BLaER1 treated with 17β-estradiol and CSF1 and Interleukin-3, amounts not matched to agents 10 nM and 100 nM (cell line): ENCODE data around the gene TNFRSF9.

Source experiments
- H3K27ac ChIP-seq, 11 experiments: shearing (Covaris generic); formaldehyde crosslinking; 2 replicates each; pipeline ENCODE4 v1.8.1; 2022
- H3K27me3 ChIP-seq, 11 experiments: shearing (Covaris generic); formaldehyde crosslinking; 2 replicates each; pipeline ENCODE4 v1.8.1; 2022
- H3K36me3 ChIP-seq, 11 experiments: shearing (Covaris generic); formaldehyde crosslinking; 2 replicates each; pipeline ENCODE4 v1.8.1; 2022
- H3K4me1 ChIP-seq, 10 experiments: shearing (Covaris generic); formaldehyde crosslinking; 2 replicates each; pipeline ENCODE4 v1.8.1; 2022
- H3K4me2 ChIP-seq, 11 experiments: shearing (Covaris generic); formaldehyde crosslinking; 2 replicates each; pipeline ENCODE4 v1.8.1; 2022
- H3K4me3 ChIP-seq, 10 experiments: shearing (Covaris generic); formaldehyde crosslinking; 2 replicates each; pipeline ENCODE4 v1.8.1; 2022
- H3K9ac ChIP-seq, 11 experiments: shearing (Covaris generic); formaldehyde crosslinking; 2 replicates each; pipeline ENCODE4 v1.8.1; 2022
- H3K9me3 ChIP-seq, 11 experiments: shearing (Covaris generic); formaldehyde crosslinking; replicated peaks in 1 of 11; 2 replicates each; pipeline ENCODE4 v1.8.1; 2022
- H4K20me1 ChIP-seq, 11 experiments: shearing (Covaris generic); formaldehyde crosslinking; 2 replicates each; pipeline ENCODE4 v1.8.1; 2022
- Cebpa-rat ChIP-seq, 11 experiments: shearing (Covaris generic); IDR thresholded peaks; 2 replicates each; pipeline ENCODE4 v1.8.1; 2022

Gene TNFRSF9

DNA sequence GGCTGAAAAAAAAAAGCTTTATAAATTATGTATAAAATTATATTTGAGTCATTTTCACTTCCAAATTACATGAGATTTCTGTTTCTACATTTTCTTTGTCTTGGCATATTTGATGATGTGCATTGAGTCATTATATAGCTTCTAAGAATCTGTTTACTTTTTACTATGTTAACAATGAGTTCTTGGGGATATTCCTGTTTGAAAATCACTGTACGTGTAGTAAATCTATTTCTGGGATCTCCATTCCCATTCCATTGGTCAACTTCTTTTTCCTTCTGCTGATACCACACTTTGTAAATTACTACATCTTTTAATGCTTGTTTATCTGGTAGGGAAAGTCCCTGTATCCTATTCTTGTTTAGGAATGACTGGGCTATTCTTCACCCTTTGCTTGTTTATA, 43.6 kb downstream of the TNFRSF9 start:
- Histone ChIP-seq H3K36me3 (no peaks in the 10 kb centered on the region), H4K20me1 (no peaks in the 10 kb centered on the region), H3K4me2 (no peak overlapping the region), H3K27me3 (no peaks in the 10 kb centered on the region), H3K4me1 (peaks cover 14 to 21% (median 18%) of the 10 kb centered on the region in 10 experiments), H3K9me3 (peaks cover 0 to 16% (median 10%) of the 10 kb centered on the region in 11 experiments; a peak in 12 of 22 replicates), H3K27ac (no peak overlapping the region), H3K4me3 (no peak overlapping the region), H3K9ac (no peak overlapping the region)
- no peak for TF ChIP-seq Cebpa-rat (IDR thresholded peaks at IDR 0.05)

DNA sequence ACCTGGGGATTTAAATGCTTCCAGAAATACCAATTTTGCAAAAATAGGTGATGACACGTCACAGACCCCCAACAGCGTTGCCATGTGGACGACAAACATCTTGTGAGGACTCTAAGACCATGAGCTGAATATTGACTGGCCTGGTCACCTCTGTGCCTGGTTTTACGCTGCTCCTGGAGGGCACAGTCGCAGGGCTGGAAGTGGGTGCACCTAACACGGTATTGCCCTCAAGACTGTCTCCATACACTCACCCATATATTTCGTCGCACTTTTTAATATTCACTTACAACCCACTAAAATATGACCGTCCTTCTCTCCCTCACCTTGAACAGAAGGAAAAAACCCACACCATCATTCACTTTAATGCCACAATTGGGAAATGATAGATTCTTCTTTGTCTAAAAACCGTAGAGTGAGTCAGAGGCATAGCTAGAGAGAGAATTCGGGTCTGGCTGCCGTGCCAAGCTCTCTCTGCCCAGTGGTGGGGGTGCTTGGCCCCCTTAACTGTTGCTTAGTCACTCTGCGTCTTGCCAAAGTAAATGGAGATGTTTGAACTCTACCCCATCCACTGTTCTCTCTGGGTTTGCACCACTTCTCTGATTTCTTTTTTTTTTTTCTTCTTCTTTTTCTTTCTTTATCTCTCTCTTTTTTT, 47.0 kb downstream of the TNFRSF9 start:
- no peaks in the 10 kb centered on the region for H3K4me1 ChIP-seq
- H3K4me2 ChIP-seq = no peak overlapping the region
- H3K9me3 ChIP-seq = no peaks in the 10 kb centered on the region
- TF ChIP-seq Cebpa-rat (IDR thresholded peaks at IDR 0.05) = no peak
- H3K27ac ChIP-seq = no peak overlapping the region
- H3K27me3 ChIP-seq = no peaks in the 10 kb centered on the region
- H3K9ac ChIP-seq = no peak overlapping the region
- H4K20me1 ChIP-seq = no peaks in the 10 kb centered on the region
- H3K36me3 ChIP-seq = no peaks in the 10 kb centered on the region
- no peak overlapping the region for H3K4me3 ChIP-seq

DNA sequence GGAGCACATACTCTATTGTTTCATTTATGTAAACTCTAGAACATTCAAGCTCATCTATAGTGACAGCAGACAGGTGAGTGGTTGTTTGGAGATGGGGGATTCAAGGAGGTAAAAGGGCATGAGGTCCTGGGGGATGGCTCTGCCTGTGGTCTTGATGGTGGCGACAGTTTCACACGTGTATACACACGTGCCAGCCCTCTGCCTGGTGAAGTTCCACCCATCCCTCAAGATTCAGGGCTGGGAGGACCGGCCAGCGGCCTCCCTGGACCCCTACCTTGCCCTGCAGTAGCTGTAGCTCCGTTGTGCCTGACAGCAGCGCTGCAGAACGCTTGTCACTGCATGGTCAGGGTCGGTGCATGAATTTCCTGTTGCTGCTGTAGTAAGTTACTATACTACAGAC, 48.8 kb downstream of the TNFRSF9 start:
- Histone ChIP-seq H3K9me3 (no peaks in the 10 kb centered on the region), H3K27ac (no peak overlapping the region), H3K27me3 (no peaks in the 10 kb centered on the region), H3K9ac (no peak overlapping the region), H4K20me1 (no peaks in the 10 kb centered on the region), H3K4me1 (peaks cover 0 to 1% (median 0%) of the 10 kb centered on the region in 10 experiments; a peak in 3 of 20 replicates), H3K36me3 (no peaks in the 10 kb centered on the region), H3K4me2 (no peak overlapping the region), H3K4me3 (no peak overlapping the region)
- no peak for TF ChIP-seq Cebpa-rat (IDR thresholded peaks at IDR 0.05)

DNA sequence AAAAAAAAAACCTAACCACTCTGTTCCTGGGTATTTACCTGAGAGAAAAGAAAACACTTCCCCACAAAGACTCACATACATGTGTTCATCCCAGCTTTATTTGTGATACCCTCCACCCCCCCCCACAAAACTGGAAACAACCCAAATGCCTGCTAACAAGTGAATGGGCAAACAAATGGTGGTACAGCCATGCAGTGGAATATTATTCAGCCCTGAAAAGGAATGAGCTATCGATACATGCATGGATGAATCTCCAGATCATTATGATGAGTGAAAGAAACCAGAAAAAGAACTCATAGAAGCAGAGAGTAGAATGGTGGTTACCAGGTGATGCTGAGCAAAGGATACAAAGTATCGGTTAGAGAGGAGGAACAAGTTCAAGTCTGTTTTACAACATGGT, 49.8 kb downstream of the TNFRSF9 start:
- Histone ChIP-seq H3K27me3 (no peaks in the 10 kb centered on the region), H3K36me3 (no peaks in the 10 kb centered on the region), H3K4me2 (no peak overlapping the region), H3K9ac (no peak overlapping the region), H3K9me3 (no peaks in the 10 kb centered on the region), H4K20me1 (no peaks in the 10 kb centered on the region), H3K4me3 (no peak overlapping the region), H3K4me1 (peaks cover 0 to 9% (median 0%) of the 10 kb centered on the region in 10 experiments; a peak in 6 of 20 replicates), H3K27ac (no peak overlapping the region)
- TF ChIP-seq Cebpa-rat (IDR thresholded peaks at IDR 0.05) = no peak

DNA sequence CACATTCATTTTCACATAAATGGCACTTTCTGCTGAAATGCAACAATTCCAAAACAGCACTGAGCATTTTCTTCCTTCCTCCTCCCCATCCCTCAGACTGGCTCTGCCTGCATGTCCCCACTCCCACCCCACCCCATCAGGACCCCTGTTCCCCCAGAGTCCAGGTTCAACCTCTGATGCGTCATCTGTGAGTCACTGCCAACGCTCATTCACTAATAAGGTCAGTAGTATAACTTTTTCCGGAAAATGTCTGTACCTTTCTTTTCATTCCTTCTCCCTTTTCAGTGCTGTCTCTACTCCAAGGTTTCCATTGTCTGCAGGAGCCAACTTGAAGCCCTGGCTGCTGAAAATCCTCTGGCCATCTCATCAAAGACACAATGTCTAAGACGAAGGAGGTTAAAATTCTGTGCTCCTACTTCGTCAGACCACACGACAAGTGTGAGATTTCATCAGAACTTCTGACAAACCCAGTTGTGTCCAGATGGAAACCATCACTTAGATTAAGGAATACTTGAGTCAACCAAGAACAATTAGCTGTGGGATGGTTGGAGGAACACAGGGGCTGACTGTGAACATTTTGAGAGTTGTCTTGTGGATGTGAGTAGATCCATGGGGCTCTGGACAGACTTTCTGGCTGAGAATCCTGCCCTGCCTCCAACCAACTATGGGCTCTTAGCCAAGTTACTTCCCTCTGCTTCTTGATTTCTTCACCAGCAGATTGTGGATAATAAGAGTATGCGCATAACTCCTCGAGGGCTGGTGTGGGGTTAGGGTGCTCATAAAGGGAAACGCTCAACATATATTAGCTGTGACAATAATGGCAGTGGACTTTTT, 52.2 kb downstream of the TNFRSF9 start:
- Histone ChIP-seq H3K9ac (no peak overlapping the region), H3K4me3 (no peak overlapping the region), H3K4me2 (no peak overlapping the region), H3K36me3 (no peaks in the 10 kb centered on the region), H4K20me1 (no peaks in the 10 kb centered on the region), H3K27ac (no peak overlapping the region), H3K9me3 (peaks cover 0 to 5% (median 0%) of the 10 kb centered on the region in 11 experiments; a peak in 3 of 22 replicates), H3K27me3 (no peaks in the 10 kb centered on the region), H3K4me1 (peaks cover 0 to 9% (median 0%) of the 10 kb centered on the region in 10 experiments; a peak in 6 of 20 replicates)
- no peak for TF ChIP-seq Cebpa-rat (IDR thresholded peaks at IDR 0.05)

DNA sequence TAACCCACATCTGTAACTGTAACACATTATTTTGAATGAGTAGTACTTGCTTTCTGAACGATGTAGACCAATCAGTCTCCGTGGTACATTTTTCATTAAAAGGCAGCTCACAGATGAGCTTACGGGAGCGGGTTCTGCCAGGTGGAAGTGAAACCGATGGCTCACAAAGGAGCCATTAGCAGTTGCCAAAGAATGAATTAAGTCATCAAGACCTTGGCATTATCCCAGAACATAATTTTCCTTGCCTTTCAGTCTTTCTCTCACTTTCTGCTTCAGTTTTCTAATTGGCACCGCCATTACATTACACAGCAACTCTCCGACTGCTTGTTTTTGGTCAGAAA, 54.3 kb downstream of the TNFRSF9 start:
- H3K4me2 ChIP-seq = peak overlapping the region in 2 of 11 experiments; percentile 3 to 22; a peak in 2 of 22 replicates
- no peaks in the 10 kb centered on the region for H4K20me1 ChIP-seq
- H3K9me3 ChIP-seq = peaks cover 0 to 5% (median 0%) of the 10 kb centered on the region in 11 experiments; a peak in 3 of 22 replicates
- no peak overlapping the region for H3K4me3 ChIP-seq
- H3K9ac ChIP-seq = no peak overlapping the region
- H3K36me3 ChIP-seq = no peaks in the 10 kb centered on the region
- H3K27me3 ChIP-seq = no peaks in the 10 kb centered on the region
- H3K27ac ChIP-seq = no peak overlapping the region
- H3K4me1 ChIP-seq = peaks cover 0 to 9% (median 0%) of the 10 kb centered on the region in 10 experiments; a peak in 6 of 20 replicates
- no peak for TF ChIP-seq Cebpa-rat (IDR thresholded peaks at IDR 0.05)

DNA sequence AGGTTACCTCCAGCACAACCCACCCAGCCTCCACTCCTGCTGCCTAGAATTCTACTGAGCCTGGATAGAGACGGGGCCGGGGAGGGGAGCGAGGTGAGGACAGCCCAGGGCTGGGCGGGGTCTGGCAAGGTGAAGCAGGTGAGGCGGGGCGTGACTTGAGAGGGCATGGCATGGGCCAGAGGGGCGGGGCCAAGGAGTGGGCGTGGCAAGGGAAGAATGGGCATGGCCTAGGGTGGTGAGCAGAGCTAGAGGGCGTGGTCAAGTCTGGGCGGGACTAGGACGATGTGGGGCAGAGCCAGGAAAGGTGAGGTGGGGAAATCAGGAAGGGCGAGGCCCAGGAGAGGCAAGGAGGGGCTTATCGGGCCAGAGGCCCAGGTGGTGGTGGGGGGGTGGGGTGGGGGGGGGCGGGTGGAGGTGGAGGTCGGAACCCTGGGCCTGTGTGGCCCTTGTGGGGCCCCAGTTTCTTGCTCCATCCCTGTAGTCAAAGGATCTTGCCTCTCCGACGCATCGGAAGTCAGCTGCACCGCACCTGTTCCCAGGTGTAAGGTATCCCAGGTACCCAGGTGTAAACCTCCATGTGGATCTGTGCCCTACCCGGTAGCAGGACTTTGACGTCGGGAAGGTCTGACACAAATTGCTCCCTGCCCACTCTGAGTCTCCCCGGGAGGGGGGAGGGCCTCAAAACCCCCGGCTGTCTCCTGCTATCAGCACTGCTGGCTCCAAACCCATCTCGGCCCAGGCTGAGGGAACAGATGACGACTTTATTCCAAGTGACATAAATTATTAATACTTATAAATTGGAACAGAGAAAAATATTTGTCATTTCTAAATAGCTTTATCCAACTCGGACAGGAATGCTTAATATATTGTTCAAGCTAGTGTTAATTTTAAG, 54.9 kb downstream of the TNFRSF9 start:
- Histone ChIP-seq H3K4me1 (peaks cover 0 to 9% (median 0%) of the 10 kb centered on the region in 10 experiments; a peak in 6 of 20 replicates), H3K9ac (no peak overlapping the region), H3K4me2 (no peak overlapping the region), H3K9me3 (peaks cover 0 to 5% (median 2%) of the 10 kb centered on the region in 11 experiments; a peak in 3 of 22 replicates), H3K27ac (no peak overlapping the region), H3K4me3 (no peak overlapping the region), H4K20me1 (no peaks in the 10 kb centered on the region), H3K27me3 (no peaks in the 10 kb centered on the region), H3K36me3 (no peaks in the 10 kb centered on the region)
- TF ChIP-seq Cebpa-rat (IDR thresholded peaks at IDR 0.05) = no peak

DNA sequence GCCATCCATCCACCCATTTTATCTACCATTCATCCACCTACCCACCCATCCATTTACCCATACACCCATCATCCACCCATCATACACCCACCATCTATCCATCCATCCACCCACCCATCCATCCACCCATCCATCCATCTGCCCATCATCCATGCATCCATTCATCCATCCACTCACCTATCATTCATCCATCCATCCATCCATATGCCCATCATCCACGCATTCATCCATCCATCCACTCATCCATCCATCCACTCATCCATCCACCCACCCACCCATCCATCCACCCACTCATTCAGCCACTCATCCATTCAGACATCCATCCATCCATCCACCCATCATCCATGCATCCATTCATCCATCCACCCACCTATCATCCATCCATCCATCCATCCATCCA, 55.9 kb downstream of the TNFRSF9 start:
- Histone ChIP-seq H3K4me2 (no peak overlapping the region), H3K27ac (no peak overlapping the region), H4K20me1 (no peaks in the 10 kb centered on the region), H3K36me3 (no peaks in the 10 kb centered on the region), H3K9ac (no peak overlapping the region), H3K27me3 (no peaks in the 10 kb centered on the region), H3K4me1 (peaks cover 0 to 9% (median 0%) of the 10 kb centered on the region in 10 experiments; a peak in 6 of 20 replicates), H3K4me3 (no peak overlapping the region), H3K9me3 (peaks cover 0 to 6% (median 3%) of the 10 kb centered on the region in 11 experiments; a peak in 3 of 22 replicates)
- no peak for TF ChIP-seq Cebpa-rat (IDR thresholded peaks at IDR 0.05)

DNA sequence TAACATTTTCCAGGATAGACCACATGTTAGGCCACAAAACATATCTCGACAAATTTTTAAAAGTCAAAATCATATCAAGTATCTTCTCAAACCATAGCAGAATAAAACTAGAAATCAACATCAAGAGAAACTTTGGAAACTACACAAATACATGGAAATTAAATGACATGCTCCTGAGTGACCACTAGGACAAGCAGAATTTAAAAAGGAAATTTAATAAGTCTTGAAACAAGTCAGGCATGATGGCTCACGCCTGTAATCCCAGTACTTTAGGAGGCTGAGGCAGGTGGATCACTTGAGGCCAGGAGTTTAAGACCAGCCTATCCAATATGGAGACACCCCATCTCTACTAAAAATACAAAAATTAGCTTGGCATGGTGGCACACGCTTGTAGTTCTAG, 61.4 kb downstream of the TNFRSF9 start:
- no peak for TF ChIP-seq Cebpa-rat (IDR thresholded peaks at IDR 0.05)
- H3K27ac ChIP-seq = no peak overlapping the region

More for the DNA sequence above, 61.4 kb downstream of the TNFRSF9 start:
- Histone ChIP-seq H3K4me2 (no peak overlapping the region), H3K4me3 (no peak overlapping the region), H3K4me1 (no peaks in the 10 kb centered on the region), H3K27me3 (no peaks in the 10 kb centered on the region), H3K9me3 (peaks cover 29 to 45% (median 39%) of the 10 kb centered on the region in 11 experiments), H3K9ac (no peak overlapping the region), H4K20me1 (no peaks in the 10 kb centered on the region), H3K36me3 (no peaks in the 10 kb centered on the region)
